ENCODE measurements around the gene SLC22A7.

SLC22A7 gene

DNA sequence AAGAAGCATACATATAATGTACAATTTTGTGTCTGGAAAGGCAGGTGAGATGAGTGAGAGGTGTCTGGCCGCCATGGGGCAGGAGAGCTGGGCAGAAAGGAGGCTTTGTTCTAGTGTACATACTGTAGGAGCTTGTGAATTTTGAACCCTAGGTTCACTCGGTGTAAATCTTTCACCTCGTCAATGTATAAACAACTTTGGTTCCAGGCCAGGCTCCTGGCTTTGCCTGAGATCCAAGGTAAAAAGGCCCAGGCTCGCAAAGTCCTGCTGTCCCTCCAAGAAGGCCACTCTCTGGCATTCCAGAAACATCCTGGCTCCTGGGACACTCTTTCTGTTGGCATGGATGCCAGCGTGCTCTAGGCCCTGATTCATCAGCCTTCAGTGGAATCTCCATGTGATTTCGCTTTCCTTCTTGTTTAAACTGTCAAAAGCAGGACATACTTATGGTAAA is 7.1 kb upstream of the SLC22A7 start:
- no peak for TF ChIP-seq CTBP1 (IDR thresholded peaks at IDR 0.05; ENCODE audit: borderline replicate concordance)
- TF ChIP-seq SP1 (IDR thresholded peaks at IDR 0.05) = no peak
- no peak for TF ChIP-seq ELF4 (IDR thresholded peaks at IDR 0.05)
- TF ChIP-seq LEF1 (IDR thresholded peaks at IDR 0.05; ENCODE audit: borderline replicate concordance) = no peak
- ChIA-PET POLR2A (no interaction called here), CTCF (no interaction called here)

DNA sequence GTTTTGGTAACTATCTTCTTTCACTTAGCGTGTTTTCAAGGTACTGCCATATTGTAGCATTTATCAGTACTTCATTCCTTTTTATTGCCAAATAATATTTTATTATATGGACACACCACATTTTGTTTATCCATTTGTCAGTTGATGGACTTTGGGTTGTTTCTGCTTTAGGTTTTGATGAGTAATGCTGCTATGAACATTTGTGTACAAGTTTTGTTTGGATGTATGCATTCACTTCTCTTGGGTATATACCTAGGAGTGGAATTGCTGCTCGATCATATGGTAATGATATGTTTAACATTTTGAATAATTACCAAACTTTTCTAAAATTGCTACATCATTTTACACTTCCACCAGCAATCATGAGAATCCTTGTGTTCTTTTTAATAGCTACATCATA is 6.4 kb upstream of the SLC22A7 start:
- ChIA-PET CTCF (no interaction called here), POLR2A (no interaction called here)
- no peak for DNase-seq (ENCODE audit: extremely low spot score)
- no peak for TF ChIP-seq ZNF384 (IDR thresholded peaks at IDR 0.05)
- no peak for TF ChIP-seq BHLHE40 (IDR thresholded peaks at IDR 0.05; ENCODE audit: borderline replicate concordance)
- TF ChIP-seq SUZ12 (IDR thresholded peaks at IDR 0.05) = no peak
- TF ChIP-seq HDGF (IDR thresholded peaks at IDR 0.05; ENCODE audit: borderline replicate concordance) = no peak
- no peak for TF ChIP-seq L3MBTL2 (conservative IDR thresholded peaks at IDR 0.05)
- no peak for TF ChIP-seq NFRKB (IDR thresholded peaks at IDR 0.05)
- TF ChIP-seq, protein P1, sequence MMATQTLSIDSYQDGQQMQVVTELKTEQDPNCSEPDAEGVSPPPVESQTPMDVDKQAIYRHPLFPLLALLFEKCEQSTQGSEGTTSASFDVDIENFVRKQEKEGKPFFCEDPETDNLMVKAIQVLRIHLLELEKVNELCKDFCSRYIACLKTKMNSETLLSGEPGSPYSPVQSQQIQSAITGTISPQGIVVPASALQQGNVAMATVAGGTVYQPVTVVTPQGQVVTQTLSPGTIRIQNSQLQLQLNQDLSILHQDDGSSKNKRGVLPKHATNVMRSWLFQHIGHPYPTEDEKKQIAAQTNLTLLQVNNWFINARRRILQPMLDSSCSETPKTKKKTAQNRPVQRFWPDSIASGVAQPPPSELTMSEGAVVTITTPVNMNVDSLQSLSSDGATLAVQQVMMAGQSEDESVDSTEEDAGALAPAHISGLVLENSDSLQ (IDR thresholded peaks at IDR 0.05) = no peak

More for the DNA sequence above, 7.1 kb upstream of the SLC22A7 start:
- DNase-seq (ENCODE audit: extremely low spot score) = no peak

DNA sequence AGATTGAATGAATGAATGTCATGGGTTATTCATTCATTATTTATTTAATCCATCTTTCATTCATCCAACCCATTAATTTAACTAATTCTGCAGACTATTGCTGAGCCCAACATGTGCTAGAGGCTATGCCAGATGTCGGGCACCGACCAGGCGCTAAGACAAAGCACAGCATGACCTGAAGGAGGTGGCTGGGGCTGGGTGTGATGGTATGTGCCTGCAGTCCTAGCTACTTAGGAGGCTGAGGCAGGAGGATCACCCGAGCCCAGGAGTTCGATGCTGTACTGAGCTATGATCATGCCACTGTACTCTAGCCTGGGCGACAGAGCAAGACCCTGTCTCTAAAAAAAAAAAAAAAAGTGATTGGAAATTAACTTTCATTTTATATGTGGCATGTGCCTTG is 5.7 kb upstream of the SLC22A7 start:
- no peak for DNase-seq (ENCODE audit: extremely low spot score)
- TF ChIP-seq L3MBTL2 (conservative IDR thresholded peaks at IDR 0.05) (no peak), BHLHE40 (IDR thresholded peaks at IDR 0.05; ENCODE audit: borderline replicate concordance) (no peak), HDGF (IDR thresholded peaks at IDR 0.05; ENCODE audit: borderline replicate concordance) (no peak), ARNT (IDR thresholded peaks at IDR 0.05) (no peak), SUZ12 (IDR thresholded peaks at IDR 0.05) (no peak), SP1 (IDR thresholded peaks at IDR 0.05) (no peak), LEF1 (IDR thresholded peaks at IDR 0.05; ENCODE audit: borderline replicate concordance) (no peak), FOXA1 (IDR thresholded peaks at IDR 0.05) (no peak), FOXM1 (IDR thresholded peaks at IDR 0.05; ENCODE audit: borderline replicate concordance) (no peak), ELF4 (IDR thresholded peaks at IDR 0.05) (no peak), ZNF384 (IDR thresholded peaks at IDR 0.05) (no peak), TARDBP (IDR thresholded peaks at IDR 0.05) (no peak), NFRKB (IDR thresholded peaks at IDR 0.05) (no peak), CTBP1 (IDR thresholded peaks at IDR 0.05; ENCODE audit: borderline replicate concordance) (no peak), FOXK2 (IDR thresholded peaks at IDR 0.05) (no peak)
- TF ChIP-seq, protein P1 (IDR thresholded peaks at IDR 0.05) = no peak
- ChIA-PET POLR2A (no interaction called here), CTCF (interaction anchor here (0.6 kb wide), 1 partner anchor 186 kb away, joined by 5 read pairs; no protein-coding TSS in a partner anchor)

DNA sequence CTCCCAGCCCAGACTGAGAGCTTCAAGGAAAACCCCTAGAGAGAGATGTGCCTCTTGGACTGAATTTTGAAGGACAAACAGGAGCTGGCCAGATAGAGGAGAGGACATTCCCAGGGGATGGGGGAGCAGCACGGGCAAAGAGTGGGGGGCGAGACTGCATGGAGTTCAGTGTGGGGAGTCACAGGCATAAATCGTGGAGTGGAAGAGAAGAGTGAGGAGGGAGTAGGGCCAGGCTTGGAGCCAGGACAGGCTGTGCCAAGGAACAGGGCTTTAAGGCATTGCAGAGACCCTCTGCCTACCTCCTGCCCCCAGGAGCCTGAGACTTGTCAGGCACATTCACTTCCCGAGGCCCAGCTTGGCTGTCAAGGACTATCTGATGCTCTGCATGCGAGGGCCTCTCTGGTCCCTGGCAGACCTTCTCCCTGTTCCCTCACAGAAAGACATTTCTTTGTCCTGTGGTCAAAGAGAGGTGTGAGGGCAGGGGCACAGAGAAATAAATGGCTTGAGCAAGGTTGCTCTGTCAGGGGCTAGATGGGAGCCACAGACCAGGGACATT is 5.2 kb upstream of the SLC22A7 start:
- TF ChIP-seq CTBP1 (IDR thresholded peaks at IDR 0.05; ENCODE audit: borderline replicate concordance) = no peak
- no peak for TF ChIP-seq ARNT (IDR thresholded peaks at IDR 0.05)
- no peak for TF ChIP-seq SP1 (IDR thresholded peaks at IDR 0.05)
- TF ChIP-seq ELF4 (IDR thresholded peaks at IDR 0.05) = no peak
- TF ChIP-seq SUZ12 (IDR thresholded peaks at IDR 0.05) = no peak
- no peak for TF ChIP-seq HDGF (IDR thresholded peaks at IDR 0.05; ENCODE audit: borderline replicate concordance)
- TF ChIP-seq FOXA1 (IDR thresholded peaks at IDR 0.05) = no peak
- TF ChIP-seq ZNF384 (IDR thresholded peaks at IDR 0.05) = no peak
- TF ChIP-seq L3MBTL2 (conservative IDR thresholded peaks at IDR 0.05) = no peak
- TF ChIP-seq BHLHE40 (IDR thresholded peaks at IDR 0.05; ENCODE audit: borderline replicate concordance) = no peak
- no peak for TF ChIP-seq FOXM1 (IDR thresholded peaks at IDR 0.05; ENCODE audit: borderline replicate concordance)
- TF ChIP-seq FOXK2 (IDR thresholded peaks at IDR 0.05) = no peak
- TF ChIP-seq NFRKB (IDR thresholded peaks at IDR 0.05) = no peak
- TF ChIP-seq, protein P1 (IDR thresholded peaks at IDR 0.05) = no peak
- DNase-seq (ENCODE audit: extremely low spot score) = no peak
- ChIA-PET CTCF (interaction anchor here (0.6 to 1.2 kb wide), 2 partner anchors 64 to 187 kb away, joined by 3 to 5 read pairs; partner anchors contain the start of gene DNPH1), POLR2A (no interaction called here)

DNA sequence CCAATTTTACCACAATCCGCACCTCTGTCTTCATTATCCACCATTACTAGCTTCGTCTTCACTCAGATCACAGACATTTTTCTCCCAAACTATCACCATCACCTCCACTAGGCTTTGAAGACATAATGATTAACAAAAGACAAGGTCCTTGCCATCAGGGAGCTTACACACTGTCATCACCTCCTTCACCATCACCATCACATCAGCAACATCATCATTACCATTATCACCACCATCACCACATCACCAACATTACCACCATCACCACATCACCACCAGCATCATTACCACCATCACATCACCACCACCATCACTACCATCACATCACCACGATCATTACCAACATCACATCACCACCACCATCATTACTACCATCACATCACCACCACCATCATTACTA is 4.4 kb upstream of the SLC22A7 start:
- DNase-seq (ENCODE audit: extremely low spot score) = no peak
- ChIA-PET POLR2A (no interaction called here), CTCF (interaction anchor here (1.2 kb wide), 1 partner anchor 64 kb away, joined by 3 read pairs; the partner anchor contains the start of gene DNPH1)
- no peak for TF ChIP-seq LEF1 (IDR thresholded peaks at IDR 0.05; ENCODE audit: borderline replicate concordance)
- no peak for TF ChIP-seq ARNT (IDR thresholded peaks at IDR 0.05)
- TF ChIP-seq SUZ12 (IDR thresholded peaks at IDR 0.05) = no peak
- no peak for TF ChIP-seq L3MBTL2 (conservative IDR thresholded peaks at IDR 0.05)
- no peak for TF ChIP-seq TARDBP (IDR thresholded peaks at IDR 0.05)
- no peak for TF ChIP-seq ZNF384 (IDR thresholded peaks at IDR 0.05)

DNA sequence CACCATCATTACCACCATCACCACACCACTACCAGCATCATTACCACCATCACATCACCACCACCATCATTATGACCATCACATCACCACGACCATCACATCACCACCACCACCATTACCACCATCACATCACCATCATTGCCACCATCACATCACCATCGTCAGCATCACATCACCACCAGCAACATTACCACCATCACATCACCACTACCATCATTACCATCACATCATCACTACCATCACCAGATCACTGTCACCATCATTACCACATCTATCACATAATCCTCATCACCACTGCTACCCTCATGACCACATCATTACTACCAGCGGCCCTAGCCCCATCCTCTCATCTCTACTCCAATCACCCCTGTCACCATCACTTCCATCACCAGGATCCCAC is 3.5 kb upstream of the SLC22A7 start:
- ChIA-PET CTCF (no interaction called here), POLR2A (no interaction called here)
- TF ChIP-seq, protein P1 (IDR thresholded peaks at IDR 0.05) = no peak
- TF ChIP-seq LEF1 (IDR thresholded peaks at IDR 0.05; ENCODE audit: borderline replicate concordance) = no peak
- TF ChIP-seq HDGF (IDR thresholded peaks at IDR 0.05; ENCODE audit: borderline replicate concordance) = no peak
- no peak for TF ChIP-seq SP1 (IDR thresholded peaks at IDR 0.05)
- TF ChIP-seq ARNT (IDR thresholded peaks at IDR 0.05) = no peak
- no peak for TF ChIP-seq NFRKB (IDR thresholded peaks at IDR 0.05)
- TF ChIP-seq SUZ12 (IDR thresholded peaks at IDR 0.05) = no peak
- TF ChIP-seq BHLHE40 (IDR thresholded peaks at IDR 0.05; ENCODE audit: borderline replicate concordance) = no peak
- TF ChIP-seq L3MBTL2 (conservative IDR thresholded peaks at IDR 0.05) = no peak
- DNase-seq (ENCODE audit: extremely low spot score) = no peak
